Measurements from ENCODE around the gene RSF1. TPM values are rescaled to one million over a fixed set of nuclear protein-coding genes. Genes with fewer than 3 reads are reported as not detected.

Gene RSF1
- total and polyA plus RNA-seq, 2 experiments from 2014 or later = 51.2 to 188 TPM

GRCh38 chr11:77770629-77771028 is 49.9 kb downstream of the RSF1 start (continued):
- TF ChIP-seq ZNF462 (CRISPR knock-in tag; IDR thresholded peaks at IDR 0.05) (no peak), ETS1 (IDR thresholded peaks at IDR 0.05) (no peak), NANOG (IDR thresholded peaks at IDR 0.05; ENCODE audit: borderline replicate concordance) (no peak)

DNA sequence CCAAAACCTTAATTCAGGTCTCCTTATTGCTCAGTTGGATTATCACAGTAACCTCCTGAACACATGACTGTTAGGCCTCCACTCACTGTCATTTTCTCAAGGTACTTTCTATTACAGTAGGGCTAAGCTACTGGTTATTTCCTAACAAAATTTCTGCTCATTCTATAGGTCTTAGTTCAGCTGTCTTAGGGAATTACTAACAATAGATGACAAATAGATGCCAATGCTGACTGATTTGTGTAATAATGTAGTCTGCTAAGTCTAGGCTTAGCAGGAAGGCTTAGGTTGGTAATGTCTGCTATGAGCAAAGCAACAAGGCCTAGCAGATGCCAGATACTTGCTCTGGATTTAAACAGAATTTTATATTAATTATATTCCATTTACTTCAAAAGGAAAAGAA is 58.1 kb downstream of the RSF1 start:
- peak overlapping the region; percentile 70; the same call in 1 of the 2 replicates for H3K27ac ChIP-seq (ENCODE audit: low read depth)
- TF ChIP-seq ZNF462 (CRISPR knock-in tag; IDR thresholded peaks at IDR 0.05) (no peak), POLR2AphosphoS5 (IDR thresholded peaks at IDR 0.05; ENCODE audit: low read depth) (no peak), ETS1 (IDR thresholded peaks at IDR 0.05) (no peak), ZNF114 (CRISPR knock-in tag; IDR thresholded peaks at IDR 0.05) (no peak)

More for the DNA sequence above, 58.1 kb downstream of the RSF1 start:
- H2AFZ ChIP-seq = no peak overlapping the region
- Mint-ChIP-seq H3K27ac (peak overlapping the region; percentile 64; the same call in 1 of the 2 replicates), H3K4me3 (no peak overlapping the region), H3K27me3 (ENCODE audit: insufficient read depth, low read depth, poor library complexity) (no peaks in the 10 kb centered on the region), H3K9me3 (no peaks in the 10 kb centered on the region), H3K4me1 (peaks cover 15% of the 10 kb centered on the region; the same call in 2 of the 3 replicates), H3K36me3 (ENCODE audit: low read depth) (peaks cover 30% of the 10 kb centered on the region)
- no peaks in the 10 kb centered on the region for H3K9me2 ChIP-seq (ENCODE audit: insufficient read depth)
- H3K79me2 ChIP-seq (replicated peaks; ENCODE audit: insufficient read depth) = peaks cover 64% of the 10 kb centered on the region
- DNase-seq (ENCODE audit: low spot score) (no peak), ATAC-seq (no peak)
- H3K4me1 ChIP-seq (ENCODE audit: insufficient read depth) = peaks cover 26% of the 10 kb centered on the region
- H3F3A ChIP-seq (replicated peaks; ENCODE audit: low read depth) = no peaks in the 10 kb centered on the region
- H3K36me3 ChIP-seq (ENCODE audit: insufficient read depth) = peaks cover 18% of the 10 kb centered on the region; the same call in 1 of the 2 replicates
- H4K20me1 ChIP-seq (replicated peaks; ENCODE audit: insufficient read depth) = peaks cover 41% of the 10 kb centered on the region
- no peak overlapping the region for H3K4me3 ChIP-seq
- H3K27me3 ChIP-seq (ENCODE audit: insufficient read depth) = no peaks in the 10 kb centered on the region
- no peak overlapping the region for H3K4me2 ChIP-seq

All from GM23338 (cell line).